NCI-H1417 treated with DMSO at 0.1 percent for 48 hours (cell line): ENCODE measurements around the gene ARID1B.

Experiments used
- DNase-seq: peaks from one replicate; lab custom pipeline; 2025; lab: John Stamatoyannopoulos, UW

ARID1B gene

DNA sequence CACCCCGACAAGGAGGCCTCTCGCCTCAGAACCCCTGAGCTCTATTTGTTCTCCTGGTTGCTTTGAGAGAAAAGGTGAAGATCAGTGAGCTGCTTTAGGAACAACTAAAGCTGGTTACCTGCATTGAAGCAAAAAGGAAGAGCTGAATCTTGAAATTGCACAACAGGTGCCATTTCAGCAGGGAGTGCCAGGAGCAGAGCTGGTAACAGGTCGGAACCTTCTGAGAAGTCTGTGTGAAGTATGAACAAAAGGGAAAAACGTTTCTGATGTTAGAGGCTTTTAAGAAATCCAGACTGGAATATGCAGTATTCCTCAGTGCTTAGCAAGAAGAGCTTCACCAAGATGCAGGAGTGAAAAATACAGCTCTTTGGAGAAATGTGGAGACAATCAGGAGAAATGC lies 382.2 kb downstream of the ARID1B start:
- no peak for DNase-seq

DNA sequence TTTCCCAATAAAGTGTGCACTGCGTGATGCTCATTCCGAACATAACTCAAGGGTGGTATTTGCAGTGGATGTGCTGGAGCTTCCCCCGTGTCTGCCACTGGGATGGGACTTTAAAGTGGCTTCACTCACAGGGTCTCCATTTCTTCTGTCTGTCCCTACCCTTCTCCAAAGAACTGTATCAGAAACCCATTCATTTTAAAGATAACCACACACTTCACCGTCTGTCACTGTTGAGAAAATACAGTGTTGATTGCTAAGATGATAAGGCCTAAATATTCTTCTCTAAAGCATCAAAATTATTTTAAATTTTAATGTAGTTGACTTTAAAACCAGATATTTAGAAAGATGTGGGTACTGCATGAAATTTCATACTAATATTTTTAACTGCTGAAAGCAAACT lies 384.7 kb downstream of the ARID1B start:
- DNase-seq = no peak

DNA sequence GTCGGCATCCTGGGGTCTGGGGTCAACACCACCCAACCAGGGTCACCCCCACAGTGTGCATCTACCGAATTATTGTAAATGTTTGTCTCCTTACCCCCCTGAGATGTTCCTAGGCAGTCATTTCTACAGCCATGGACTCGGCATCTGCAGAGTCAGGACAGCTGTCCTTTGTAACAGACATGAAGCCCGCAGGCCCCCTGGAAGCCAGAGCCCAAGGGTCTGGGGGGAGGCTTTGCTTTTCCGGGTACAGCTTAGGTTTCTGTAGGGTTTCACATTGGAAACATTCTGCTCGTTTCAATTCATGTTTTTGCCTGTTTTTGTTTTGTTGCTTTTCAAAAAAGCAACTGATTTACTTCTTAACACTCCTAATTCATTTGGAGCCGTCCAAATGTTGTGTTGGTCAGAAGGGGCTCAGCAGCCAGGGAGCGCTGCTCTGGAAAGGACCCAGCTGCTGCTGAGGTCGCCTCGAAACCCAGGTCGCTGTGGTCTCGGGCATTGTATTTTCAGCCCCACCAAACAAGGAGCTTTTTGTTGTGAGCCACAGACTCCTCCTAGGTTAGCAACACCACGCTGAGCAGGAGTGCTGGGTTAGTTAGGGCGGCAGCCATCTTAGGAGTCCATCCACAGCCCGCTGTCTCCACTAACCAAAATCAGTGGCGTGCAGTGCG lies 385.7 kb downstream of the ARID1B start:
- DNase-seq = no peak

DNA sequence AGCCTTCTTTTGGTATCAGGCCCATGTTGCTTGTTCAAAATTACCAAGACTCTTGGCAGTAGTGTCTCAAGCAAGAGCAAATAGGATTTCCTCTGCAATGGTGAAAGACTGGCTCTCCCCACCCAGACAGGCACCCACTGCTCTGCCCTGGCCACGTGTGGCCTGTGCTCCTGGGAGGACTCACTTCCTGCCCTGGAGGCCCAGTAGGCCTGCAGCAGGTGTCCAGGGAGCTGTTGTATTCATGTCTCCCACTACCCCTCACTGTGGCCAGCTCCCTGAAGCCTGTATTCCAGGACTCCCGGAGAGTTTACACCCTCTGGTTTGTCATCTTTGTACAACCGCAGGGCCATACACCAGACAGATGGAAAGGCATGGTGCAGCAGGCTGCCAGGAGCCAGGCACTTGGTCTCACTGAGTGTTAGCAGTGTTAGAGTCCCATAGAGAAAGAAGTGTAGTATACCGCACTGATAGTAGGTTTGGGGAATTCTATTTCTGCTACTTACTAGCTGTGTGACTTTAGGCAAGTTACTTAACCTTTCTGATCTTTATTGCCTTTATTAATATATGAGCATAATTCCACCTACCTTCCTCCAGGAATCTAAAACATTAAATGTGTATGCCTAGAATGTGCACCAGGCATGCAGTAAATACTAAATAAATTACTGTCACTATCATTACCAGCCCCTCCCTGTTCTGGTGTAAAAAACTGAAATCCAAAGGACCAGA lies 386.4 kb downstream of the ARID1B start:
- no peak for DNase-seq

DNA sequence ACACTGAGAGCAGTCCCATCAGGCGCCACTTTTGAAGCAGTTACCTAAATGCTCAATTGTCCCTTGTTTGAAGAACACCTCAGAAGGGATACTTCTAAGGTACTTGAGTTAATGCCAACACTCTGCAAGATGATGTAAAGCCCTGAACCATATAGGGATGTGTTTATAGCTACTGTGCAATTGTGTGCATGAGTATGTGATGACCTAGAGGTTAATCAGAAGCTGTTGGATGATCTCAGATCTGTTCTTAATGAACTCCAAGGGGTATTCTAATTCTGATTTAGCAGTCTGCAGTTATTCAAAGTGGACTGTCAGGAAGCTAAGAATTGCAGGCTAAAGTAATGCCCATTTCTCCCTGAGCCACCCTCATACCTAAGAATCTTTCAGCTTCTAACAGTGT lies 387.8 kb downstream of the ARID1B start:
- DNase-seq = no peak

DNA sequence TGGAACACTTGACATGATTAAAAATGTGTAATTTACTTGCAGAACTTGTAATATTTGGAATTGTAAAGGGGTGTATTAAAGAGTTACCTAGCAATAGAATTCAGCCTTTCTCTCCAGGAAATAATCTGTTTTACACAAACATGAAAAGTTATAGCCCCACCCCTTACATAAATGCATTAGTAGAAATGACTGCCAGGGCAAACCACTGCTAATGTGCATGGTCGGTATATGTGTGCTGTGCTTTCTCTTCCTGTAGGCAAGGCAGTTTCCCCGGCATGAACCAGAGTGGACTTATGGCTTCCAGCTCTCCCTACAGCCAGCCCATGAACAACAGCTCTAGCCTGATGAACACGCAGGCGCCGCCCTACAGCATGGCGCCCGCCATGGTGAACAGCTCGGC lies 389.6 kb downstream of the ARID1B start:
- DNase-seq = no peak

DNA sequence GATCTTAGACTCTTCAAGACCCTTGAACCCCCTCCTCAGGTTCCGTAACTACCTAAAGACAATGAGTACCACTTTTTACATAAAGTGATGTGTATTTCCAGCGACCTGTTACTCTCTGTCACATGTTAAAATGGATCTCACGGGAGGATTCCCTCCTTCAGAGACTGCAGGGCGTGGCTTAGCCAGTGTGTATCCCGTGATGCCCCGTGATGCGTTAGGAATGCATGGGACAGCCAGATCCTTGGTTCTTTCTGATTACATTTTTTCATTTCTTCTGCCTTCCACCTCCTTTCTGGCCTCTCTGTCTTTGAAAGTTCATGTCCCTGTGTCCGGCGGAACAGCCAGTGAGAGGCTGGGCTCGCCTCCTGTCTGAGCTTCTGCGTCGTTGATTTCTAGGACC lies 390.7 kb downstream of the ARID1B start:
- DNase-seq = no peak

DNA sequence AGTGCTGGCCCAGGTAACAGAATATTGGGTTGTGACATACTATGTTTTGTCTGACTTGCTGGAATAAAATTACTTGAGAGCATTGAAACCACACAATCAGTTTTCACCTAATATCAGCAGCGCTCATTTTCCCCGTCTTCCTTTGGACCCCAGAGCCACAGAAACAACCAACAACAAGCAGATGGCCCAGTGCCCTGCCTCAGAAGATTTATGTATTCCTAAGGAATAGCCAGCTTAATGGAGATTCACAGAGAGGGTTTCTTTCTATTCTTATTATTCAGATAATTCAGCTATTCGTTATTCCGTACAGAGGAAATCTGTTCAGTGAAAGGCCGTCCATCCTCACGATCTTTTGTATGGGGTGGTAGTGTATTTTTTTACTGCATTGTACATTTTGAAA lies 391.3 kb downstream of the ARID1B start:
- no peak for DNase-seq

DNA sequence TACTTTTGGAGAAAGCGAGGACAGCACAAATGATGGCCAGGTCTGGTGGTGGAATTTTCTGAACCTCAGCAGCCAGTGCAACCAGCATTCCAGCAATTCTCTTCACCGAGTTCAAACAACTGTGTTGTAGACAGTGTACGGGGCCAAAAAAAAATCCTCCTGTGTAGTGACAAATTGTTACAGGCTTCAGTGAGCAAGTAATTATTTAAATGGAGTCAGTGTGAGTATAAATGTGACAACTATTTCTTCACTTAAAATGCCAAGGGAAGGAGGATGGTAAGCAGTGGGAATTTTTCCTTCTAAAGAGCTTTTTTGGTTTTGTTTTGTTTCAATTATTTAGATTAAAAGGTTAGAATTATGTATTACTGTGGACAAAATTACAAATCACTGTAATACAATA lies 392.0 kb downstream of the ARID1B start:
- no peak for DNase-seq

DNA sequence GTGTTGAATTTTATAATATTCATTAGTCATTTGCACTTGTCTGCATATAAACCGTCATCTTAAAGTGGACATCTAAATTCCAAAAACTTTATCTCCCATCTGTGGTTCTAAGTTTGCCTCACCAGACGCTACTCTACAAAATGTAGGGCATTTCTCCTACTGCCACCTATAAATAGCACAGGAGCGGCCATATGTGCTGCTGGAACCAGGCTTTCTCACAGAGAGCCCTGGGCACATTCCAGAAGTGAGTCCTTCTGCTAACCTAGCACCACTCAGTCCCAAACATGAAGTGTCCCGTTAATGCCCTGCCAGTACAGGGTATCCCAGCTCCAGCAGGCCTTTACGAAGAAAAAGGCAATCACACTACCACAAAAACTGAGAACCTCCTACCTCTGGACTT lies 392.5 kb downstream of the ARID1B start:
- DNase-seq = no peak

DNA sequence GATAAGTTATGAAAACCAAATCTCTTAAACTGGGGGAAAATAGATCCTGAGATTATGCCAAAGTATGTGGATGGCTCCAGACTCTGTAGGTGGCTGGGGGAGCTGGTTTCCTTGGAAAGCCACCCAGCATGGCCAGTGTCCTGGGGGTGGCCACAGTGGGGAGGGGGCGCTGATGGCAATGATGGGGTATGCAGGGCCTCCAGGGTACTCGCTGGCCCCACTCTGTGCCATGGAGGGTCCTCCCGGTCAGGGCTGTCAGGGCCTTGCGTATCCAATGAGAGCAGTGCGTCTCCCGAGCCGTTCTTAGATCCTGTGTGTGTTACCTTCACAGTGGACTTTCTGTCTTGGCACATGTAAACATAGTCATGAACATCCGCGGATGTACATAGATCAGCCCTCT lies 393.4 kb downstream of the ARID1B start:
- no peak for DNase-seq

DNA sequence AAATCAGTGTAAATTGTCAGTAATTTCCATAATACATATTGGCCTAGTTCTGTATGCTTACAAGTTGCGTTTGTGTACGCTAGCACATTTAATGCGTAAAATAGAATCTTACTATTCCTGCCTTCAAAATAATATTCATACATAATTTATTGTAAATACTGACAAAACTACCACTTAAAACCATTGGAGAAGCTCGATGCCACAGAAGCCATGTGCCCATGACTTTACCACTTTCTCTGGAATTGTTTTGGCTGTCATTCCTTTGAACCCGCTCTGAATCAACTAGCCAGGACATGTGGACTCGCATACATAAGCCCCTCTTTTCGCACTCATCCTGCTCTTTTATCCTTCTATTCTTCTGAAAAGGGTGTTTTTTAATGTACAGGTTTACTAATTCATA lies 394.6 kb downstream of the ARID1B start:
- no peak for DNase-seq

DNA sequence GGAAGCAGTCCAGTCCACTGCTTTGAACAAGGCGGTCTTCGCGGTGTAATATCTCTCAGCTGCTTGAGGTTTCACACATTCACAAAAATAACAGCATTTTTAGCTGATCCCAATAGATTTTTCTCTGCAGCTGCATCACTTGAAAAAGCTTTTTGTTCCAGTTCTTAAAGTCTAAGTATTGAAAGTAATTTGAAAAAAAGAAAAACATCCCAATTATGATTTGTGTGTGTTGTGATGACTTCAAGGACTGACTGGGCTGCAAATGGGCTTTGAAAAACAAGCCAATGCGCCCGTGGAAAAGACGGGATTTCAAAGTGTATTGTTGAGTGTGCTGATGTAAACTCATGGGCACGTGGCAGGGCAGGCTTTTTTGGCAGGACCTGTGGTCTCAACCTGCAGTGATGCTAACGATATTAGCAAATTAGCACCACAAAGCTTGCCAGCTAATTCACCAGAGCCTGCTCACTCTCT lies 395.1 kb downstream of the ARID1B start:
- DNase-seq = no peak

DNA sequence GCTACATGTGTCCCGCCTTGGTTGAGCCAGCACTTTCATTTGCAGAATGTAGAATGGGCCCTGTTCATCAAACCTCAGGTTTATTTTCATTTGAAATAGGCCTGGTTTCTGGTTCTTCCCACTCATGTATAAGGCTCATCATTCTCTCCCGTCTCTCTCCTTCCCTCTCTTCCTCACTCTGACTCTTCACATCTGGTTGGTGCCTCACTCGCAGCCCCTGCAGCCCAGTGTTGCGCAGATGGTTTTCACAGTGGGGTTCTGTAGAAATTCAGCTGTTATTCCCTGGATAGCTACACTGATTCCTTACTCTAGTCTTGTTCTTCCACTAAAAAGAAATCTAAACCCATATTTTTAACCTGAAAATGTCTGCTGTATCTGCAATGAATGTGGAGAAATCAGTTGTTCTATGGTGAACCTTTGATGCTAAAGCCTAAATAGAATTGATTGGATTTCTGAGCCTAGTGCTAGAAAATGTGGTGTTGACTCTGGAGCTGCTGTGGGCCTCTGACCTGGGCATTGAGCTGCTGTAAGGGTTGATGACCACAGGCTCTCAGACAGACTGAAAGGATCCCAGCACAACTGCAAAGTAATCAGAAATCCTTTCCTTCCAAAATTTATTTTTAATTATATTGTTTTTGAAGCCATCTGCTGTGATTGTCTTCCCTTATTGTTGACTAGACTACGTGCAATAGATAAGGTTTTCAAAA lies 395.8 kb downstream of the ARID1B start:
- no peak for DNase-seq

DNA sequence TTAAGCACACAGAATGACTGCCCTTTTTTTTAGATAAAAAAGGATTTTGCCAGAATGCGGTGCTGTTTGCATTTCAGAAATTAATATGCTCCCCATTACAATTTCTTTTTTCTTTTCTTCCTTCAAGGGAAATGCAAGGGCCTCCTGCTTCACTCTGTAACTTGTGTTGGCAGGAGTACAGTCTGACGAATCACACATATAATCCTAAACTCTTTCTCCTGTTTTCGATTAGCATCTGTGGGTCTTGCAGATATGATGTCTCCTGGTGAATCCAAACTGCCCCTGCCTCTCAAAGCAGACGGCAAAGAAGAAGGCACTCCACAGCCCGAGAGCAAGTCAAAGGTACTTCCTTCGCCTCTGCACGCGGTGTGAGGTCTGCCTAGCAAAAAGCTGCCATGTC lies 396.6 kb downstream of the ARID1B start:
- DNase-seq = no peak

DNA sequence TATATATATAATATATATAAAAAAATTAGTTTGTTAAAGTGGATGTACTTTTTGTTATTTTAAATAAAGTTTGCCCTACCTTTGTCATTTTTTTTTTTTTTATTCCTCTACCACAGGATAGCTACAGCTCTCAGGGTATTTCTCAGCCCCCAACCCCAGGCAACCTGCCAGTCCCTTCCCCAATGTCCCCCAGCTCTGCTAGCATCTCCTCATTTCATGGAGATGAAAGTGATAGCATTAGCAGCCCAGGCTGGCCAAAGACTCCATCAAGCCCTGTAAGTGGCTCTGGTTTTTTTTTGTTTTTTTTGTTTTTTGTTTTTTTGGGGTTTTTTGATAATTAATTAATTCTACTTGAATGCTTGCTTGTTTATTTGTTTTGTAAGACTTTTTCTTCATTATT lies 397.6 kb downstream of the ARID1B start:
- no peak for DNase-seq

DNA sequence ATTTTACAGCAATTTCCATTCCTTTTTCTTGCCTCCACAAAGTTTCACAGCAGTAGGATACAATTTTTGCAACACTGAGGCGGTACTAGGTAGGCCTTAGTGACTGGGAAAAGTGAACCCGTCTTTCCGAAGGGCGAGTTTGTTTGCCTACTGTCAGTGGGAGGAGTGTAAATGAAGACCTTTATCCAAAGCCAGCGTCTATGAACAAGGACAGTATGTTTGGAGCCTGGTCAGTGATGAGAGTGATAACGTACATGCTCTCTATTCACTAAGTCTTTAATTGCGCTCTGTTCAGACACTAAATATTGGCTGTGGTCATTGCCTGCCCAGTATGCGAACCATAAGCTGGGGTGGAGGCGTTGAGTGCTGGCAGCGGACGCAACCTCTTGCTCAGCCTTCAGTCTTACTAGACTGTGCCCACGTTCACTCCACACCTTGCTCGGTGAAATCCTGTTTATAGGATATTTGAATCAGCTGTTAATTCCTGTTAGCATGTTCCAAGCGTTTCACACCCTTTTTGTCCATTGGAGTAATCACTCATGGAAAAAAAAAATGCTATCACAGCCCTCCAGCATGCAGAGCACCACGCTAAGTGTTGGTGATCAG lies 400.7 kb downstream of the ARID1B start:
- DNase-seq = no peak

DNA sequence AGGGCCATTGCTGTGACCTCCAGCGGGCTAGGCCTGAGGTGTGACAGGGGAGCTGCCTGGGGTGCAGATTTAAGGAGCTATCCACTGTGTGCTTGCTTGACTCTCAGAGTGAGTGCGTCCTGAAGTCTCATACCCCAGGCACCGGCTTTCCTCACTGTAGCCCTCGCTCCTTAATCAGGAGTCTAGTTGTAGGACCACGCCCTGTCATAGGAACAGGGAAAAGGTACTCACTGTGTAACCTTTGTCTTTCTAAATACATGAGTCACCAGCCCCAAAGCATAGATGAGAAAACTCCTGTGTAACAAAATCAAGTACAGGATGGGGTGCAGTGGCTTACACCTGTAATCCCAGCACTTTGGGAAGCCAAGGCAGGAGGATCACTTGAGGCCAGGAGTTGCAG lies 404.5 kb downstream of the ARID1B start:
- no peak for DNase-seq

DNA sequence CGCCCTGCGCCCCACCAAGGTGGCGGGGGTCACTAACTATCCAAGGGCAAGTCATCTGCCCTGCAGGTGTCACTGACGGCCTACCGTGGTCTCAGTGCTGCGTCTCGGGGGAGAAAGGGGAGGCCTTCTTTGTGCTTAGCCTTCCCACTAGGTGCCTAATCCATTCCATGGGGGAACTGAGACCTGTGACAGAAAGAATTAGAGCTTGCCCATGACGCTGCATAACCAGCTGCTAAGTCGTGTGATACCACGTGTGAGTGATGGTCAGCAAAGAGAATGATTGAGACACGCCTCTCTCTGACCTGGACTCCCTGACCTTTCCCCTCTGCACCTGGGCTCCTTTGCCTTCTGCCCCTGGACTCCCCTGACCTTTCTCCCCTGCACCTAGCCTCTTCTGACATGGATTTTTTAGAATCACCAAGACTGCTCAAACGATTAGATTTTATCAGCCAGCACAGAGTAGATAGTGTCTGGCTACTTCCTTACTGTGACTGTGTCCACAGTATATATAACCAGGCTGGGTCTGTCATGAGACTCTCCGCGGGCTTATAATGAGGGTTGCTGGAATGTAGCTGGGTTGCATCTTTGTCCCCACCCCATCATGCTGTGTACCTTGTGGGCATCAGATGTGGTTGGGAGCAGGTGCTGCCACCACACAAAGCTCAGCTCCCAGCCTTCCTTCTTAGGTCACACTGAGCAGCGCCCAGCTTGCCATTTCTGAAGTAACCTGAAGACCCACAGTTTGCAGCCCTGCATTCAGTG lies 405.5 kb downstream of the ARID1B start:
- no peak for DNase-seq

DNA sequence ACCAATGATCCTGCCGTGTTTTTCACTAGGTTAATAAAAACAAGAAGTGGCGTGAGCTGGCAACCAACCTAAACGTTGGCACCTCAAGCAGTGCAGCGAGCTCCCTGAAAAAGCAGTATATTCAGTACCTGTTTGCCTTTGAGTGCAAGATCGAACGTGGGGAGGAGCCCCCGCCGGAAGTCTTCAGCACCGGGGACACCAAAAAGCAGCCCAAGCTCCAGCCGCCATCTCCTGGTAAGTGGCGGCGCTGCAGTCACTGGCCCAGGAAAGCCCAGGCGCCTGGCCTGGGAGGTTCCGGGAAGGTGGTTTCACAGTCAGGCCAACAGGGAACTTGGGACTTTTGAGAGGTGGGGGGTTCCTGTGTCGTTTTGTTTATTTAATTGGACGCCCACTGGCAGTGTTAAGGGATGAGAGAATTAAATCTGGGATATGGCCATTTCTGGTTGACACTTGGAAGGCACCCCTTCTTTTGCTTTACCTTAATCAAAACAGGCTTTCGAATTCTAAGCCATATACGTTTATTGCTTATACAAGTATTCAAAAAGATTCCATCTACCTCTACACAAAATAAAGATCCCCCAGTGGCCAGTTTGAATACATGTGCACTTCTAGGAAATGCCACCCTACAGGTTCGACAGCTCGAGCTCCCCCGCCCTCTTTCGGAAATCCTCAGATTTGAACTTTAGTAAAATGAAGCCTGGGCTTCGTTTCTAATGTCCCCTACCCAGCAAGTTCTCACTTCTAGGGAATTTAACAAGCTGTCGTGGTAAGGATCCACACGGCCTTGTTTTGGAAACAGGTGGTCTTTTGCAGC lies 407.2 kb downstream of the ARID1B start:
- no peak for DNase-seq

DNA sequence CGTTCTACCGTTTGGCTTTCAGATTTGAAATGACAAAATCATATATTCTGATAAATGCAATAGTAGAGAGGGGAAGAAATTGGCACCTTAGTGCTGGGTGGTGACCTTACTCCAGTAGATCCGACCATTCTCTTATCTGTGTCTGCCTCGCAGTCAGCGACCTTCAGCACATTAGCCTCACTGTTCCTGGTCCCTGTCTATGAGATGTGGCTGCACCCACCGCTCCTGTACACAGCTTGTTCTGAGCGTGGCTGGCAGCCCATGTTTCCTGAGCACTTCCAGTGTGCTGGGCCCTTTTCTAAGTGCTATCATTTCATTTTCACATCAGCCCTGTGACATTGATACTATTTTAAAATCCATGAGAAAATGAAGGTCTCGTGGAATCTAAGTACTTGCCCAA lies 408.0 kb downstream of the ARID1B start:
- DNase-seq = no peak
